GM10266 (cell line): ENCODE measurements around the gene DNM1.

Source experiments
- DNase-seq: peaks from one replicate; pipeline ENCODE4 v3.0.0; 2012; ENCODE audit errors: extremely low spot score
- CTCF ChIP-seq: IDR thresholded peaks from 2 replicates; pipeline ENCODE4 v1.5.1; 2012; ENCODE audit warnings: mild to moderate bottlenecking, low read depth; ENCODE audit not compliant: control insufficient read depth, insufficient read depth; ENCODE audit errors: missing control alignments

Gene DNM1

GRCh38 chr9:128161215-128161902 is 41.8 kb upstream of the DNM1 start:
- no peak for DNase-seq
- no peak for TF ChIP-seq CTCF

GRCh38 chr9:128162215-128163026 is 40.8 kb upstream of the DNM1 start:
- DNase-seq = no peak
- TF ChIP-seq CTCF = no peak

- DNase-seq = no peak
- no peak for TF ChIP-seq CTCF
These were observed 40.1 kb upstream of the DNM1 start for GRCh38 chr9:128163027-128163515.

- no peak for TF ChIP-seq CTCF
- no peak for DNase-seq
These were observed 39.5 kb upstream of the DNM1 start for GRCh38 chr9:128163523-128164306.

GRCh38 chr9:128164307-128164885 is 38.8 kb upstream of the DNM1 start:
- no peak for DNase-seq
- no peak for TF ChIP-seq CTCF

- TF ChIP-seq CTCF = no peak
- DNase-seq = no peak
These were observed 37.0 kb upstream of the DNM1 start for GRCh38 chr9:128166169-128166568.
